Activated naive CD8-positive, alpha-beta T cell (primary cell): ENCODE measurements around the gene NRXN3.
"Not testable (repeated sequence)": the region's sequence is repeated elsewhere in the genome, so short reads cannot be mapped to it uniquely, and the experiment has no call there.

ENCODE experiments used
- H3K27ac Mint-ChIP-seq: one replicate; pipeline ENCODE4 v1.8.0; 2021; ENCODE audit warnings: mixed read lengths
- H3K27me3 Mint-ChIP-seq: one replicate; pipeline ENCODE4 v1.8.0; 2021; ENCODE audit warnings: mixed read lengths
- H3K36me3 Mint-ChIP-seq: one replicate; pipeline ENCODE4 v1.8.0; 2021; ENCODE audit warnings: mixed read lengths
- H3K4me1 Mint-ChIP-seq: one replicate; pipeline ENCODE4 v1.8.0; 2021; ENCODE audit warnings: low read depth, mixed read lengths
- H3K4me3 Mint-ChIP-seq: one replicate; pipeline ENCODE4 v1.8.0; 2021; ENCODE audit warnings: mild to moderate bottlenecking, mixed read lengths
- H3K9me3 Mint-ChIP-seq: one replicate; pipeline ENCODE4 v1.8.0; 2021; ENCODE audit warnings: low read depth, mixed read lengths

Gene NRXN3

GRCh38 chr14:78412475-78412874 is 242.3 kb downstream of the NRXN3 start:
- H3K9me3 Mint-ChIP-seq, result peaks cover 8% of the 10 kb centered on the region
- H3K36me3 Mint-ChIP-seq, result no peaks in the 10 kb centered on the region
- no peak overlapping the region for H3K4me3 Mint-ChIP-seq
- peaks cover 5% of the 10 kb centered on the region for H3K27me3 Mint-ChIP-seq
- no peaks in the 10 kb centered on the region for H3K4me1 Mint-ChIP-seq
- H3K27ac Mint-ChIP-seq, result no peak overlapping the region

GRCh38 chr14:78414172-78414571 is 244.0 kb downstream of the NRXN3 start:
- Mint-ChIP-seq H3K36me3 (no peaks in the 10 kb centered on the region), H3K4me3 (no peak overlapping the region), H3K27ac (no peak overlapping the region), H3K4me1 (no peaks in the 10 kb centered on the region), H3K27me3 (peaks cover 2% of the 10 kb centered on the region), H3K9me3 (peaks cover 8% of the 10 kb centered on the region)

- peaks cover 4% of the 10 kb centered on the region for H3K27me3 Mint-ChIP-seq
These were observed 247.4 kb downstream of the NRXN3 start for GRCh38 chr14:78417532-78417931.

GRCh38 chr14:78424311-78424710 is 254.1 kb downstream of the NRXN3 start:
- Mint-ChIP-seq H3K4me3 (no peak overlapping the region), H3K36me3 (no peaks in the 10 kb centered on the region), H3K27ac (no peak overlapping the region), H3K27me3 (peaks cover 2% of the 10 kb centered on the region), H3K4me1 (no peaks in the 10 kb centered on the region), H3K9me3 (no peaks in the 10 kb centered on the region)

More at GRCh38 chr14:78417532-78417931, 247.4 kb downstream of the NRXN3 start:
- Mint-ChIP-seq H3K4me3 (no peak overlapping the region), H3K36me3 (no peaks in the 10 kb centered on the region), H3K4me1 (no peaks in the 10 kb centered on the region), H3K9me3 (no peaks in the 10 kb centered on the region), H3K27ac (no peak overlapping the region)

GRCh38 chr14:78425330-78425729 is 255.2 kb downstream of the NRXN3 start:
- Mint-ChIP-seq H3K4me3 (no peak overlapping the region), H3K36me3 (no peaks in the 10 kb centered on the region), H3K27me3 (no peaks in the 10 kb centered on the region), H3K27ac (no peak overlapping the region), H3K9me3 (no peaks in the 10 kb centered on the region), H3K4me1 (no peaks in the 10 kb centered on the region)

- no peaks in the 10 kb centered on the region for H3K4me1 Mint-ChIP-seq
- no peaks in the 10 kb centered on the region for H3K27me3 Mint-ChIP-seq
- no peaks in the 10 kb centered on the region for H3K9me3 Mint-ChIP-seq
These were observed 255.6 kb downstream of the NRXN3 start for GRCh38 chr14:78425782-78426181.

GRCh38 chr14:78432046-78432445 is 261.9 kb downstream of the NRXN3 start:
- Mint-ChIP-seq H3K36me3 (no peaks in the 10 kb centered on the region), H3K9me3 (no peaks in the 10 kb centered on the region), H3K27me3 (no peaks in the 10 kb centered on the region), H3K4me3 (no peak overlapping the region), H3K27ac (no peak overlapping the region), H3K4me1 (no peaks in the 10 kb centered on the region)

More at GRCh38 chr14:78425782-78426181, 255.6 kb downstream of the NRXN3 start:
- Mint-ChIP-seq H3K27ac (no peak overlapping the region), H3K4me3 (no peak overlapping the region), H3K36me3 (no peaks in the 10 kb centered on the region)

GRCh38 chr14:78437448-78437847 is 267.3 kb downstream of the NRXN3 start:
- not testable (repeated sequence) for H3K36me3 Mint-ChIP-seq, H3K4me1 Mint-ChIP-seq, H3K4me3 Mint-ChIP-seq, H3K9me3 Mint-ChIP-seq, H3K27me3 Mint-ChIP-seq, H3K27ac Mint-ChIP-seq

GRCh38 chr14:78440356-78440894 is 270.3 kb downstream of the NRXN3 start:
- no peaks in the 10 kb centered on the region for H3K4me1 Mint-ChIP-seq
- H3K36me3 Mint-ChIP-seq, result no peaks in the 10 kb centered on the region
- no peak overlapping the region for H3K4me3 Mint-ChIP-seq
- peaks cover 3% of the 10 kb centered on the region for H3K27me3 Mint-ChIP-seq
- H3K27ac Mint-ChIP-seq, result no peak overlapping the region
- no peaks in the 10 kb centered on the region for H3K9me3 Mint-ChIP-seq

GRCh38 chr14:78443834-78444233 is 273.7 kb downstream of the NRXN3 start:
- Mint-ChIP-seq H3K27me3 (peaks cover 3% of the 10 kb centered on the region), H3K4me1 (no peaks in the 10 kb centered on the region), H3K4me3 (no peak overlapping the region), H3K9me3 (no peaks in the 10 kb centered on the region), H3K36me3 (no peaks in the 10 kb centered on the region), H3K27ac (no peak overlapping the region)

GRCh38 chr14:78445275-78445674 is 275.1 kb downstream of the NRXN3 start:
- Mint-ChIP-seq H3K27me3 (peaks cover 3% of the 10 kb centered on the region), H3K27ac (no peak overlapping the region), H3K9me3 (no peaks in the 10 kb centered on the region), H3K4me3 (no peak overlapping the region), H3K36me3 (no peaks in the 10 kb centered on the region), H3K4me1 (no peaks in the 10 kb centered on the region)

GRCh38 chr14:78446807-78447206 is 276.6 kb downstream of the NRXN3 start:
- H3K9me3 Mint-ChIP-seq, result no peaks in the 10 kb centered on the region
- no peak overlapping the region for H3K4me3 Mint-ChIP-seq
- H3K27me3 Mint-ChIP-seq, result peaks cover 1% of the 10 kb centered on the region
- H3K4me1 Mint-ChIP-seq, result no peaks in the 10 kb centered on the region
- H3K36me3 Mint-ChIP-seq, result no peaks in the 10 kb centered on the region
- no peak overlapping the region for H3K27ac Mint-ChIP-seq

GRCh38 chr14:78448164-78449094 is 278.3 kb downstream of the NRXN3 start:
- H3K36me3 Mint-ChIP-seq, result no peaks in the 10 kb centered on the region
- no peak overlapping the region for H3K27ac Mint-ChIP-seq
- H3K27me3 Mint-ChIP-seq, result peaks cover 1% of the 10 kb centered on the region
- no peaks in the 10 kb centered on the region for H3K9me3 Mint-ChIP-seq
- no peak overlapping the region for H3K4me3 Mint-ChIP-seq
- H3K4me1 Mint-ChIP-seq, result no peaks in the 10 kb centered on the region

- H3K9me3 Mint-ChIP-seq, result no peaks in the 10 kb centered on the region
- no peaks in the 10 kb centered on the region for H3K36me3 Mint-ChIP-seq
- no peaks in the 10 kb centered on the region for H3K4me1 Mint-ChIP-seq
- H3K27ac Mint-ChIP-seq, result no peak overlapping the region
- no peak overlapping the region for H3K4me3 Mint-ChIP-seq
- H3K27me3 Mint-ChIP-seq, result peaks cover 1% of the 10 kb centered on the region
These were observed 280.6 kb downstream of the NRXN3 start for GRCh38 chr14:78450669-78451318.

GRCh38 chr14:78451319-78451695 is 281.1 kb downstream of the NRXN3 start:
- Mint-ChIP-seq H3K4me3 (no peak overlapping the region), H3K27me3 (peaks cover 1% of the 10 kb centered on the region), H3K27ac (no peak overlapping the region), H3K36me3 (no peaks in the 10 kb centered on the region), H3K4me1 (no peaks in the 10 kb centered on the region), H3K9me3 (no peaks in the 10 kb centered on the region)
